Loucy (cell line): ENCODE measurements around the gene CLEC17A.
"Not testable (repeated sequence)": the region's sequence is repeated elsewhere in the genome, so short reads cannot be mapped to it uniquely, and the experiment has no call there.

Experiments used
- H2AFZ ChIP-seq: fragments of 200-600 bp; sonication (generic); 2 replicates; pipeline ENCODE4 v1.6.0; 2016; ENCODE audit warnings: antibody characterized with exemption, mild to moderate bottlenecking, low read length, moderate library complexity
- H3F3A ChIP-seq: fragments of 200-600 bp; 2 replicates; pipeline ENCODE4 v1.6.0; 2016; ENCODE audit warnings: antibody characterized with exemption, low read depth, mild to moderate bottlenecking
- H3K27me3 ChIP-seq: fragments of 200-600 bp; sonication (generic); 2 replicates; pipeline ENCODE4 v1.6.1; 2014; ENCODE audit warnings: low read length, mild to moderate bottlenecking; ENCODE audit not compliant: insufficient read depth, poor library complexity, severe bottlenecking
- H3K36me3 ChIP-seq: fragments of 200-600 bp; sonication (generic); 2 replicates; pipeline ENCODE4 v1.6.1; 2016; ENCODE audit warnings: low read length; ENCODE audit not compliant: insufficient read depth
- H3K4me1 ChIP-seq: fragments of 200-600 bp; sonication (generic); 2 replicates; pipeline ENCODE4 v1.5.1; 2014; ENCODE audit warnings: low read length, mild to moderate bottlenecking; ENCODE audit not compliant: insufficient read depth, poor library complexity, severe bottlenecking
- H3K4me2 ChIP-seq: fragments of 200-600 bp; sonication (generic); 2 replicates; pipeline ENCODE4 v1.6.0; 2014; ENCODE audit warnings: antibody characterized with exemption, low read length, low read depth, mild to moderate bottlenecking; ENCODE audit not compliant: poor library complexity, severe bottlenecking
- H3K4me3 ChIP-seq: fragments of 200-600 bp; sonication (generic); 2 replicates; pipeline ENCODE4 v1.5.1; 2014; ENCODE audit warnings: low read length, mild to moderate bottlenecking, mixed read lengths; ENCODE audit not compliant: poor library complexity, severe bottlenecking
- H3K79me2 ChIP-seq: fragments of 200-600 bp; sonication (generic); 2 replicates; pipeline ENCODE4 v1.6.1; 2014; ENCODE audit warnings: low read length; ENCODE audit not compliant: insufficient read depth
- H3K9ac ChIP-seq: fragments of 200-600 bp; sonication (generic); 2 replicates; pipeline ENCODE4 v1.6.0; 2014; ENCODE audit warnings: mild to moderate bottlenecking, low read depth, low read length, moderate library complexity; ENCODE audit not compliant: poor library complexity, severe bottlenecking
- H3K9me2 ChIP-seq: fragments of 200-600 bp; sonication (generic); replicated peaks from 2 replicates; pipeline ENCODE4 v1.6.1; 2016; ENCODE audit warnings: low read depth, low read length, mixed read lengths
- H3K9me3 ChIP-seq: fragments of 200-600 bp; sonication (generic); 2 replicates; pipeline ENCODE4 v1.6.1; 2014; ENCODE audit warnings: mild to moderate bottlenecking, antibody characterized with exemption, low read length, low read depth; ENCODE audit not compliant: insufficient read depth
- H4K20me1 ChIP-seq: fragments of 200-600 bp; sonication (generic); 2 replicates; pipeline ENCODE4 v1.6.0; 2014; ENCODE audit warnings: antibody characterized with exemption, low read length, mild to moderate bottlenecking; ENCODE audit not compliant: insufficient read depth, poor library complexity, severe bottlenecking
- EZH2phosphoT487 ChIP-seq: fragments of 200-600 bp; IDR thresholded peaks from 2 replicates; pipeline ENCODE4 v1.6.1; 2018; ENCODE audit warnings: antibody characterized with exemption, mild to moderate bottlenecking, moderate library complexity, borderline replicate concordance
- TF ChIP-seq, protein P1 (sequence below): fragments of 200-600 bp; sonication (generic); conservative IDR thresholded peaks from 2 replicates; pipeline ENCODE4 v1.5.1; 2014; ENCODE audit warnings: mild to moderate bottlenecking, antibody characterized with exemption, low read length

Gene CLEC17A

GRCh38 chr19:14540741-14541525, 42.0 kb upstream of the CLEC17A start:
- H3K36me3 ChIP-seq = no peaks in the 10 kb centered on the region
- H3K9me2 ChIP-seq = no peaks in the 10 kb centered on the region
- no peaks in the 10 kb centered on the region for H3K27me3 ChIP-seq
- H3K79me2 ChIP-seq = peaks cover 49% of the 10 kb centered on the region
- peaks cover 10% of the 10 kb centered on the region for H4K20me1 ChIP-seq
- H3K9ac ChIP-seq = no peak overlapping the region
- H2AFZ ChIP-seq = no peak overlapping the region
- no peaks in the 10 kb centered on the region for H3K9me3 ChIP-seq
- H3K4me2 ChIP-seq = no peak overlapping the region
- no peak for TF ChIP-seq EZH2phosphoT487
- TF ChIP-seq, protein P1, sequence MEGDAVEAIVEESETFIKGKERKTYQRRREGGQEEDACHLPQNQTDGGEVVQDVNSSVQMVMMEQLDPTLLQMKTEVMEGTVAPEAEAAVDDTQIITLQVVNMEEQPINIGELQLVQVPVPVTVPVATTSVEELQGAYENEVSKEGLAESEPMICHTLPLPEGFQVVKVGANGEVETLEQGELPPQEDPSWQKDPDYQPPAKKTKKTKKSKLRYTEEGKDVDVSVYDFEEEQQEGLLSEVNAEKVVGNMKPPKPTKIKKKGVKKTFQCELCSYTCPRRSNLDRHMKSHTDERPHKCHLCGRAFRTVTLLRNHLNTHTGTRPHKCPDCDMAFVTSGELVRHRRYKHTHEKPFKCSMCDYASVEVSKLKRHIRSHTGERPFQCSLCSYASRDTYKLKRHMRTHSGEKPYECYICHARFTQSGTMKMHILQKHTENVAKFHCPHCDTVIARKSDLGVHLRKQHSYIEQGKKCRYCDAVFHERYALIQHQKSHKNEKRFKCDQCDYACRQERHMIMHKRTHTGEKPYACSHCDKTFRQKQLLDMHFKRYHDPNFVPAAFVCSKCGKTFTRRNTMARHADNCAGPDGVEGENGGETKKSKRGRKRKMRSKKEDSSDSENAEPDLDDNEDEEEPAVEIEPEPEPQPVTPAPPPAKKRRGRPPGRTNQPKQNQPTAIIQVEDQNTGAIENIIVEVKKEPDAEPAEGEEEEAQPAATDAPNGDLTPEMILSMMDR = no peak
- no peaks in the 10 kb centered on the region for H3K4me1 ChIP-seq
- no peak overlapping the region for H3K4me3 ChIP-seq
- H3F3A ChIP-seq = no peaks in the 10 kb centered on the region

DNA sequence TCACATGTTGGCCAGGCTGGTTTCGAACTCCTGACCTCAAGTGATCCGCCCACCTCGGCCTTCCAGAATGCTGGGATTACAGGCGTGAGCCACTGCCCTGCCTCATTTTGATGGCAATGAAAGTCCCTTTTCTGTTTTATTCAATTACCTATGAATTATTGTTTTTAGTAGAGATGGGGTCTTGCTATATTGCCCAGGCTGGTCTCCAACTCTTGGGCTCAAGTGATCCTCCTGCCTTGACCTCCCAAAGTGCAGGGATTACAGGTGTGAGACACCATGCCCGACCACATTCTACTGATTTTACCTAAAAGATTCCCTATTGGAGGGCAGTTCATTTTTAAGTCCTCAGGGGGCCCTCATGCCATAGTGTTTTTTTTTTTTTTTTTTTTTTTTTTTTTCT, 40.9 kb upstream of the CLEC17A start:
- peaks cover 46% of the 10 kb centered on the region for H3K79me2 ChIP-seq
- H3F3A ChIP-seq, H3K9me2 ChIP-seq, H3K9me3 ChIP-seq, H3K9ac ChIP-seq, H3K4me1 ChIP-seq, H4K20me1 ChIP-seq, H3K27me3 ChIP-seq, H2AFZ ChIP-seq, H3K4me3 ChIP-seq, H3K36me3 ChIP-seq, H3K4me2 ChIP-seq: not testable (repeated sequence)

- Histone ChIP-seq H3K79me2 (peaks cover 41% of the 10 kb centered on the region), H4K20me1 (peaks cover 3% of the 10 kb centered on the region), H2AFZ (no peak overlapping the region), H3K36me3 (no peaks in the 10 kb centered on the region), H3K9me3 (no peaks in the 10 kb centered on the region), H3K4me3 (no peak overlapping the region), H3K9ac (no peak overlapping the region), H3K9me2 (no peaks in the 10 kb centered on the region), H3K27me3 (no peaks in the 10 kb centered on the region), H3K4me1 (no peaks in the 10 kb centered on the region), H3F3A (no peaks in the 10 kb centered on the region), H3K4me2 (no peak overlapping the region)
- TF ChIP-seq, protein P1 = no peak
- TF ChIP-seq EZH2phosphoT487 = no peak
Observed at GRCh38 chr19:14542711-14543328, 40.1 kb upstream of the CLEC17A start.

- Histone ChIP-seq H3F3A (no peaks in the 10 kb centered on the region), H3K9ac (no peak overlapping the region), H3K9me2 (no peaks in the 10 kb centered on the region), H3K4me3 (no peak overlapping the region), H3K27me3 (no peaks in the 10 kb centered on the region), H3K9me3 (no peaks in the 10 kb centered on the region), H3K79me2 (peaks cover 37% of the 10 kb centered on the region; the same call in 1 of the 2 replicates), H2AFZ (no peak overlapping the region), H3K4me1 (no peaks in the 10 kb centered on the region), H3K4me2 (no peak overlapping the region), H4K20me1 (peaks cover 3% of the 10 kb centered on the region), H3K36me3 (0 out of 2 replicates have a peak, but pooled peaks cover 7% of the 10 kb centered on the region)
- TF ChIP-seq, protein P1 = no peak
- no peak for TF ChIP-seq EZH2phosphoT487
Observed at GRCh38 chr19:14544047-14544446, 38.8 kb upstream of the CLEC17A start.
